Adrenal gland (tissue), 12 donors: ENCODE data around the gene RAD51B. TPM values are rescaled to one million over a fixed set of nuclear protein-coding genes. Genes with fewer than 3 reads are reported as not detected.

Source experiments
- DNase-seq, 7 donors: peaks; one replicate each; pipeline ENCODE4 v3.0.0-alpha.2; 2019 to 2020
- H3K27ac ChIP-seq, 5 donors: fragments of 200-600 bp; sonication (generic) in 4 of 5; 1 replicate in 3 of 5; 2 replicates in 2 of 5; pipeline versions ENCODE4 v1.5.1 to v1.8.0; 2016 to 2020; ENCODE audit warnings: mild to moderate bottlenecking in 1 of 5
- H3K27me3 ChIP-seq: fragments of 200-600 bp; 2 replicates; pipeline ENCODE4 v1.8.0; 2021
- H3K36me3 ChIP-seq, 2 donors: fragments of 200-600 bp; replicated peaks in 1 of 2; 1 replicate in 1 of 2; 2 replicates in 1 of 2; pipeline versions ENCODE4 v1.5.1 to v1.8.0; 2018 to 2022
- H3K4me1 ChIP-seq, 2 donors: fragments of 200-600 bp; replicated peaks in 1 of 2; 1 replicate in 1 of 2; 2 replicates in 1 of 2; pipeline versions ENCODE4 v1.5.1 to v1.8.0; 2018 to 2021
- H3K4me3 ChIP-seq, 4 donors: fragments of 200-600 bp; sonication (generic) in 3 of 4; one replicate each; pipeline ENCODE4 v1.5.1; 2016 to 2018
- H3K9me3 ChIP-seq, 3 donors: fragments of 200-600 bp; sonication (generic) in 1 of 3; replicated peaks in 1 of 3; 1 replicate in 2 of 3; 2 replicates in 1 of 3; pipeline versions ENCODE4 v1.5.1 to v1.8.0; 2016 to 2021
- CTCF ChIP-seq, 6 experiments: fragments of 450-650 bp in 4 of 6; fragments of 200-600 bp in 2 of 6; sonication (generic) in 1 of 6; IDR thresholded peaks; 1 replicate in 5 of 6; 2 replicates in 1 of 6; pipeline versions ENCODE4 v1.5.1 to v1.8.0; 2016 to 2021; ENCODE audit warnings: antibody characterized with exemption in 6 of 6, mild to moderate bottlenecking in 2 of 6, moderate library complexity in 1 of 6
- POLR2A ChIP-seq, 2 donors: fragments of 450-650 bp; IDR thresholded peaks; one replicate each; pipeline ENCODE4 v1.6.1; 2017; ENCODE audit warnings: antibody characterized with exemption in 2 of 2, mild to moderate bottlenecking in 2 of 2, moderate library complexity in 1 of 2
- WGBS, 4 donors: extraction: QIAGEN DNeasy Blood & Tissue Kit in 2 of 4; methylation state at CpG; one replicate each; pipeline versions ENCODE4 v1.1.5 to v1.1.7; 2013 to 2017; 5-methylcytosine and 5-hydroxymethylcytosine counted together
- intact Hi-C, 2 donors: fragments of 100-400 bp; cut with DNase I; formaldehyde crosslinking; loops; one replicate each; pipeline versions ENCODE4 v1.14.1 to v1.15.0; 2022 to 2023
- polyA plus RNA-seq, 3 donors: library from polyadenylated mRNA; stranded (reverse); fragments of 200-250 nt in 2 of 3; fragments of 350-450 nt in 1 of 3; fragmentation: Illumina TruSeq in 1 of 3; extraction: RNeasy Lipid Tissue Mini Kit (QIAGEN cat#74804) in 1 of 3; gene quantifications; one replicate each; pipeline ENCODE4 v1.2.3, GENCODE V29; 2013 to 2014
- total RNA-seq, 9 donors: library from RNA; depleted of rRNA in 4 of 9; stranded (reverse); fragments of >200 nt in 4 of 9; fragments of 120-200 nt in 1 of 9; fragmentation: NEBNext Ultra II Directional in 1 of 9; extraction: Animal tissue kit (Norgen Biotek cat#: 25700) in 1 of 9; gene quantifications; one replicate each; pipeline versions ENCODE4 v1.1.0 to v1.2.4, GENCODE V29; 2013 to 2023
- donor health status: healthy with polysubstance abuse.
- donor health status: Bipolar disorder and iron deficiency.
- donor health status: DM: yes; HTN: yes; CAD: no.
- donor health status: DM: no; HTN: no; CAD: no.
- donor health status: DM: no; HTN: no; CAD: no.
- donor health status: DM: yes; HTN: yes; CAD: no.

The RAD51B gene
- total and polyA plus RNA-seq, 12 donors: 2.3 to 24.6 (median 12.4) TPM

GRCh38 chr14:68650404-68650994 is 830.9 kb downstream of the RAD51B start:
- no peak for DNase-seq
- Histone ChIP-seq H3K27ac (no peak overlapping the region), H3K4me1 (peaks cover 7 to 21% of the 10 kb centered on the region in 2 donors), H3K9me3 (no peaks in the 10 kb centered on the region), H3K27me3 (no peaks in the 10 kb centered on the region), H3K4me3 (no peak overlapping the region), H3K36me3 (no peaks in the 10 kb centered on the region)
- intact Hi-C loops: no loop called here
- TF ChIP-seq CTCF (IDR thresholded peaks at IDR 0.05) (no peak), POLR2A (IDR thresholded peaks at IDR 0.05) (no peak)

GRCh38 chr14:68651075-68651474 is 831.5 kb downstream of the RAD51B start:
- H3K4me3 ChIP-seq: no peak overlapping the region

GRCh38 chr14:68651652-68652432 is 832.3 kb downstream of the RAD51B start:
- H3K4me1 ChIP-seq: peaks cover 7 to 12% of the 10 kb centered on the region in 2 donors
- TF ChIP-seq POLR2A (IDR thresholded peaks at IDR 0.05) (no peak), CTCF (IDR thresholded peaks at IDR 0.05) (no peak)
- no peaks in the 10 kb centered on the region for H3K27me3 ChIP-seq
- no peaks in the 10 kb centered on the region for H3K9me3 ChIP-seq
- H3K36me3 ChIP-seq: no peaks in the 10 kb centered on the region
- intact Hi-C loops: no loop called here
- H3K27ac ChIP-seq: peak overlapping the region in 1 of 5 donors; percentile 41
- DNase-seq: peak in 2 of 7 donors; percentile 20 to 50
- 70 to 76% (median 75%) methylated on average over 17 to 22 of the region's 22 CpGs for WGBS, 4 donors
- H3K4me3 ChIP-seq: no peak overlapping the region

More at GRCh38 chr14:68651075-68651474, 831.5 kb downstream of the RAD51B start:
- intact Hi-C loops: no loop called here
- WGBS, 4 donors: 90 to 98% (median 95%) methylated on average over 4 of the region's 4 CpGs
- Histone ChIP-seq H3K9me3 (no peaks in the 10 kb centered on the region), H3K36me3 (no peaks in the 10 kb centered on the region), H3K4me1 (peaks cover 7 to 16% of the 10 kb centered on the region in 2 donors), H3K27me3 (no peaks in the 10 kb centered on the region), H3K27ac (no peak overlapping the region)
- peak in 2 of 7 donors; percentile 6 to 17 for DNase-seq
- TF ChIP-seq POLR2A (IDR thresholded peaks at IDR 0.05) (no peak), CTCF (IDR thresholded peaks at IDR 0.05) (no peak)

GRCh38 chr14:68652433-68652690 is 832.8 kb downstream of the RAD51B start:
- 86 to 92% (median 90%) methylated on average over 6 of the region's 6 CpGs for WGBS, 4 donors
- DNase-seq: no peak
- Histone ChIP-seq H3K27me3 (no peaks in the 10 kb centered on the region), H3K9me3 (no peaks in the 10 kb centered on the region), H3K4me1 (peaks cover 7 to 12% of the 10 kb centered on the region in 2 donors), H3K27ac (peak overlapping the region in 1 of 5 donors; percentile 41), H3K36me3 (no peaks in the 10 kb centered on the region), H3K4me3 (no peak overlapping the region)
- intact Hi-C loops: no loop called here
- no peak for TF ChIP-seq CTCF (IDR thresholded peaks at IDR 0.05)
- no peak for TF ChIP-seq POLR2A (IDR thresholded peaks at IDR 0.05)
